ENCODE measurements around the gene PAK1.

Gene PAK1

DNA sequence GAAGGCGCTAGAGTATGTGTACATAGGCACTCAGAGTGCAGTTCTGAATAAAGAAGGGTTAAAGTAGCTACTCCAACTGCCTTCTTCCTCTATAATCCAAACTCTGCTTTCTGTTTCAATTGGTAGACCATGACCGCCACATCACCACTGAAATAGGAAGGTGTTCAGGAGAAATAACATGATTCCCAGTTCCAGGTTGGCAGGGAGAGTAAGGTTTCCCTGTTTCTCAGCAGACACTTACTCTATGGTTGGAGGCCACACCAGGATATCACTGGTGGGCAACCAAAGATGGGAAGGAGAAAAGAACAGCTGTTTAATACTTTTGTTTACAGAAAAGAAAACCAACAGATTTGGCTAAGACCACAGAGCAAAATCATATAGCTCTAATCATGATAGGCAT is 37.9 kb downstream of the PAK1 start:
- DNase-seq = no peak

DNA sequence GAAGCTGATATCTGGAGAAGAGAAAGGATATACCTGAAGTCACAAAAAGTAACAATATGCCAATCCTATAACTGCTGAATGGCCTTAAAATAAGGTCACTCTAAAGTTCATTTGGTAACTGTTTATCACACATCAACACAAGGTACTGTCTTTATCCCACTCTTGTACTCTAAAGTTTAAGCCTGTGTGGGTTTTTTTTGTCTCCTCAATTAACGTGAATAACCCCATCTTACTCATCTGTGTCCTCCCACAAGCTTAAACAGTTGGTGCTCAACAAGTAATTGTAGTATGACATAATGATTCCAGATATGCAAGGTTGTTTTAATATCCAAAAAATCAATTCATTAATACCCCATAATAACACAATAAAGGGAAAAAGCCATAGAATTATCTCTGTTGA is 42.1 kb downstream of the PAK1 start:
- no peak for DNase-seq

DNA sequence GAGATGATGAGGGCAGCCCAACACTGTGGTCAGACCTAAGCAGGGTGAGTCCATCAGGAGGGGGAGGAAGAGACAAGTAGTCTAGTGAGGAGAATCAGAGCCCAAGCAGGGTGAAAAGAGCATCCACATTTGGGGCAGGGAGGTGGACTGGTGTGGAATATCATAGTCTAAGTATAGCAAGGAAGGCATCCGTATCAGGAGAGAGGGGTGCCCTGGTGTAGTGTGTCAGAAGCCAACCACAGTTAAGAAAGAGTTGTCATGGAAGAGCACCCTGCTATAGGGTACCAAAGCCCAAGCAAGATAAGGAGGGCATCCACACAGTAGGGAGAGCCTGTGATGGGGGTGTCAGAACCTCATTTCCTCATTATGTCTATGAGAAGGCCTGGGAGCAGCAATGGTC is 45.3 kb downstream of the PAK1 start:
- DNase-seq = no peak

DNA sequence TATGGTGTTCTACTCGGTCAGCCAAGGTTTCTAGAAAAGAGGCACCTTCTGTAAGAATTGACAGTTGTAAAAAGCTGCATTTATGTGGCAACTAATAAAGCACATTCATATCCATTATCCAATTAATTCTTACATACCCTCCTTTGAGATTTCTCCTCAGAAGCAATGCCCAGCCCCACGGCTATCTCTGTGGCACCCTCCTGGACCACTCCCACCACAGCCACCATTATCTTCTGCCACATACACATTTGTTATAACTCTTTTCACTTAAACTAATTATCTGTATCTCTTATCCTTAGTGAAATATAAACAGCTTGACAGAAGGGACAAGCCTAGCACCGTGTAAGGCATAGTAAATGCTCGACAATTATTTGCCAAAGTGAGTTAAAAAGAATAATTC is 48.5 kb downstream of the PAK1 start:
- no peak for DNase-seq

DNA sequence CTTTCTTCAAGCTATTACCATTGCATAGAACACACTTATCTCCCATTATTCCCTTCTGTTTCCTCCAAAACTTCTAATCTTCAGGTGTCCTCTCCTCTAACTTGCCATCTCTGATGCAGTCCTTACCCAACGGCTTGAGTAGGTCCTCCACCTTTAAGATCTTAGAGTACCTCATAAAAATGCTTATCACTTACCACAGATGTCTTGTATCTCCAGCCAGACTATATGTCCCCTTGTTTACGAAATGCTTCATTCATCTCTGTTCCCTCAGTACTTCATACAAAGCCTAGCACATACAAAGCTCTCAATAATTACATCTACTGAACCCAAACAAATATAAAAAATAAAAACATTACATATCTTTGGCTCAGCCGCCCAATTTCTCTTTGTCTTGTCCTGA is 49.2 kb downstream of the PAK1 start:
- no peak for DNase-seq

DNA sequence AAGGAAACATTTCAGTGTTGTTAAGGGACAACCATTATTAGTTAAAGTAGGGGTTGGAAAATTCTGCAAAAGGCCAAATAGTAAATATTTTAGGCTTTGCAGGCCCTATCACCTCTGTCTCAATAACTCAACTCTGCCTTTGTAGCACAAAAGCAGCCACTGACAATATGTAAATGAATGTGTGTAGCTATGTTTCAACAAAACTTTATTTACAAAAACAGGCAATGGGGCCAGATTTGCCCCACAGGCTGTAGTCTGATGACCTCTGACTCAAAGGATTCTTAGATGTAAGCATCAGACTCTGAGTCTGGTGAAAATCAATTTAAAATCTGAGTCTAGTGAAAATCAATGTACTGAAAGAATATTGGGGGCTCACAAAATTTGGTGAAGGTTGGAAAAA is 50.3 kb downstream of the PAK1 start:
- no peak for DNase-seq

DNA sequence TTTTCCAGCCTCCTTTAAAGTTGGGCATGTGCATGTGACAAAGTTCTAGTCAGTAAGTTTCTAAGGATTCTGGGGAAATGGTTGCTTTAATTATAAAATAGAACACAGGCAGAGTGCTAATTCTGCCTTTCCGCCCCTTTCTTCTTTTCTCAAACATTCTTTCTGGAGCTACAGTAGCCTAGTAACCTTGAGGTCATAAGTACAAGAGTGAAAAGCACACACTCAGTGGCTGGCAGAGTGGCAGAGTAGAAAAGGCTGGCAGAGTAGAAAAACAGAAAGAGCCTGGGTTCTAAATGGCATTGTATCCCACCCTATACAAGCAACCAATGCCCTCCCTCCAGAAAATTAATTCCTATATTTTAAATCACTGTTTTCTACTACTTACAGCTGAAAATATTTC is 51.2 kb downstream of the PAK1 start:
- DNase-seq = no peak

DNA sequence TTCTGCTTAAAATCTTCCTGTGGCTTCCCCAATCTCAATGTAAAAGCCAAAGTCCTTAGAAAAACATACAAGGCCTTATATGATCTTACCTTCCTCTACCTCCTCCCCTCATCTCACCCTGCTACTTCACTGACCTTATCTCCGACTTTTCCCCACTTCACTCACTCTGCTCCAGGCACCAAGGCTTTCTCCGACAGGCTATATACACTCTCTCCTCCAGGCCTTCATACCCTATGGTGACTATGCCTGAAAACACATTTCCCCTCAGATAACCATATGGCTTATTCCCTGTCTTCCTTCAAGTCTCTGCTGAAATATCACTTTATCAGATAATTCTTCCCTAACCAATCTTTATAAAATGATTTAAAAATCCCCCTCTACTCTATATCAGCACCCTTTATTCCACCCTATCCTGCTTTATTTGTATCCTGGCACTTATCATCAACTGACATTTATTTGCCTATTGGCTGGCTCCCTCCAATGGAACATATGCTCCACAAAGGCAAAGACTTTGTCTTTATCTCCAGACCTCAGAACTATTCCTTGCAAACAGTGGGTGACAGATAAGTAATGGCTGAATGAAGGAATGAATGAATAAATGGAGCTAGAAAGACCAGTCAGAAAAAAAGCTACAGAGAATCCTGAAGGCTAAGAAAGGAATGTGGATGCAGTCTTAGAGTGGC is 52.7 kb downstream of the PAK1 start:
- no peak for DNase-seq

DNA sequence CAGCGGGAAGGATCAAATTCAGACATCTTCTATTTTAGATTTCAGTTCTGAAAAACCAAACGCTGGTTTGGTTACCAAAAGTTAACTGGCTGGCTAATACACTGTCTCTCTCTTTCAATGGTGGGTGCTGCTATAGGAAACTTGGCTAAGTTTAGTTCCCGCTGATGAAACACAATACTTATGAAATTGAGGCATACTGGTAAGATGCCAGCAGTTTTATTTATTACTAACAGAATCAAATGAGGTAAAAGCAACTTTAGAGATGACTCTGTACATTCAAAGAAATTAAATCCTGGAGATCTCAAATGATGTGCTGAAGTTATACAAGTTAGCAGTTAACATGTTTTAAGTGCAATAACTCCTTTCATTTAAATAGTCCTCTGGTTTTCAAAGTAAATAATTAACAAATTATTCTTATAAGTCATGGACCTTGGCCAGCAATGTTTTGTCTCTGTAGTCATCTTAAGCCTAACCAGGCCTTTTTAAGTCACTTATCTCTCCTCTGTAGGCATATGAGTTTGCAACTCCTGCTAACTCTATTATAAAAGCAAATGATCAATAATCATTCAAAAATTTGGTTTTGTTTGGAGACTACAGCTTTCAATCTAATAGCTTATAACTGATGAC is 54.8 kb downstream of the PAK1 start:
- no peak for DNase-seq

DNA sequence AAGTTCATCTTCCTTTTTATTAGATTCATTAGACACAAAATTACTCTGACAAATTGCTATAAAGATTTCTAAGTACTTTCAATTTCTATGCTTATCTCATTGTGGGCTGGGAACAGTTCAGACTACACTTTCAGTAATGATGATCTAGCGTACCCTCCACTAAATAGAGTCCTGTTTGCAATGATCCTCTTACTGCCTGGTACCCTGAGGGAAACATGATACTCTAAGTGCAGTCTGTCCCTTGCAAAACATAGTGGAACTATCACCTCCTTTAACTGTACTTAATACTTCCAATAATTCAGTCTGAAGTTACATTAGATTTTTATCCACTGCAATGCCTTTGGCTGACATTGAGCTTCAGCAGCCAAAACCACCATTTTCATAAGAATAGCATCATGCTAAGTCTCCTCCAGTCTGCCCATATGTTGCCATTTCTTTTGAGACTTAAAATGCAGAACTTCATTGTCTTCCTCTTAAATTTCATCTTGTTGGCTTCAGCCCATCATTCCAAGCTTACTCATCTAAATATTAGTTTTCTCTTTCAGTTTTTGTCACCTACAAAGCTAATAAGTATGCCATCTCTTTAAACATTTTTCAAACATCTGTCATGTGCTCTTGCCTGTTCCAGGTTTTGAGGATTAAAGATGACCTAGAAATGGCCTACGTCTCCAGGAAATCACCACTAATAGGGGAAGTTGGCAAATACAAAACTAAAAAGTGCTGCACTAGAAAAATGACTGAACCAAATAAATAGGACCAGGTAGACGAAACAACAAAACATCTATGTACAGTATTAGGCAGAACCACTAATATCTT is 55.5 kb downstream of the PAK1 start:
- peak in 1 of 14 donors; percentile 49 for DNase-seq

DNA sequence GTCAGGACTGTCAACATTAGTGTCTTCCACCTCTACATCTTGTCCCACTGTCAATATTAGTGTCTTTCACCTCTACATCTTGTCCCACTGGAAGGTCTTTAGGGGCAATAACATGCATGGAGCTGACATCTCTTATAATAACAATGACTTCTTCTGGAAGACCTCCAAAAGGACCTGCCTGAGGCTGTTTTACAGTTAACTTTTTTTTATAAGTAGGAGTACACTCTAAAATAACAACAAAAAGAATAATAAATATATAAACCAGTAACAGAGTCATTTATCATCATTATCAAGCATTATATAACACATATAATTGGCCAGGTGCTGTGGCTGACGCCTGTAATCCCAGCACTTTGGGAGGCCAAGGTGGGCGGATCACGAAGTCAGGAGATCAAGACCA is 57.5 kb downstream of the PAK1 start:
- no peak for DNase-seq

DNA sequence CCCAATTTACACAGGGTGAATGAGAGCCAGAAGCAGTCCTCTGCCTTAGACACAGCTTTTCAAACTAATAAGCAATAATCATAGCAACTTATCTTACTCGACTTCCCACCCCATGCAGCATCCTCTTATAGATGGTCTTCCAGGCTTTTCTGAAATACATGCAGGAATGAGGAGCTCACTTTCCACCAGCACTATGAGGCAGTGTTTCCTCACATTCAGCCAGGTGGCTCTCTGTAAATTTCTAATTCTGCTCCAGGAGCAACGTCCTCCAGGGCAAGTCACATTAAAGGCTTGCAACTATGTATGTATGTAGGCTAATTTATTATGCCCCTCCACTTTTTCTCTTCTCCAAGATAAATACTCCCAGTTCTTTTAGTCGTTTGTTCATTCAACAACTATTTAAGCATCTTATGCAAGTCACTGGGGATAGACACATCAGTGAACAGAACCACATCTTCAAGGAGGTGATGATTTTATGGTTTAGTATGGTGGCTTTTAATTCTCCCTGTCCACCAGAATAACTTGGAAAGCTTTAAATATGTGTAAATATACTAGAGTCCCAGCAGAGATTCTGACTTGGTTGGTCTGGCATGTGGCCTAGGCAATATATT is 59.9 kb downstream of the PAK1 start:
- no peak for DNase-seq

DNA sequence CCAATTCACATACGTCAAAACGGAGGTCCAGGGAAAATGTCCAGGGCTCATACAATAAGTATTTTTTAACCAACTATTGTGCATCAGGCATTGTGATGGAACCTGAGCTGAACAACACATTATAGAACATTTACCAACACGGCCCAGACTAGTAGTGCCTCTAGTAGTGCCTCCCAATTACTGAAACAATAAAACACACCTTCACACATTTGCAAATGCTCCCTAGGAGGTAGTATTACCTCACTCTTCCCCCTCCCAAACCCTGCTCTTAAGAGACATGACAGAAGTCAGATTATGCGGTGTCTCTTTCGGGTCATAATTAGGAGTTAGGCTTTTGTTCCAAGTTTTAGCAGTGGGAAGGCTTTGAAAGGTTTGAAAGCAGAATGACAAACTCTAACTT is 61.1 kb downstream of the PAK1 start:
- DNase-seq = no peak

DNA sequence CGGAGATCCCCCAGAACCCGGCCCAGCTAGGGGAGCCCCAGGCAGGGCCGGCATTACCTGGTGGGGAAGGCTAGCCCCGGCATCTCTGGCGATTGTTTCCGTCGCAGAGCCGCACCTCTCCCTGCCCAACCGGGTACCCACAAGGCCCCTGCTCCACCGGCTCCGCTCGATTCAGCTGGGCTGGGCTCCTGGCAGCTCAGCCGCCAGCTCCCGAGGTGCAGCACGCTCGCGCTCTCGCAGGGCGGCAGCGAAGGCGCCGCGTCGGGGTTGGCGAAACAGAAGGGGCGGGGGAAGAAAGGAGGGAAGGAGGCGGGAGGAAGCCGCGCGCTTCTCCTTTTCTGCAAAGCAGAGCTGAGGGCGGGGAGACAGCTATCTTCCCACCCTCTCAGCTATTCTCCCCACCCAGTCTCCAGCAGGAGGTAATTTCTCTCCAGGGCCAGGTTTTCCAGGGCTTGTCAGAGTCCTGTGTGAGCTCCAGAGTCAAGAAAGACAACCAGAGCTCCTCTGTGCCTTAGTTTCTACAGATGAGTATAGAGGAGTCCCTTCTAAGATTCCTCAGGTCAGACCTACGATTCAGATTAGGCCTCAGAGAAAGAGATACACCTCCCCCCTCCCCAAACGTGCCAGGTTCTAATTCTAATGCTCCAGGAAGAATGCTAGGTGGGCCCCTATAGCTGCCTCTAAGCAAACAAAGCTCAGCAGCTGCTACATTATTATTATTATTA is 62.0 kb downstream of the PAK1 start:
- peak; percentile 10 to 86 (median 48) for DNase-seq

DNA sequence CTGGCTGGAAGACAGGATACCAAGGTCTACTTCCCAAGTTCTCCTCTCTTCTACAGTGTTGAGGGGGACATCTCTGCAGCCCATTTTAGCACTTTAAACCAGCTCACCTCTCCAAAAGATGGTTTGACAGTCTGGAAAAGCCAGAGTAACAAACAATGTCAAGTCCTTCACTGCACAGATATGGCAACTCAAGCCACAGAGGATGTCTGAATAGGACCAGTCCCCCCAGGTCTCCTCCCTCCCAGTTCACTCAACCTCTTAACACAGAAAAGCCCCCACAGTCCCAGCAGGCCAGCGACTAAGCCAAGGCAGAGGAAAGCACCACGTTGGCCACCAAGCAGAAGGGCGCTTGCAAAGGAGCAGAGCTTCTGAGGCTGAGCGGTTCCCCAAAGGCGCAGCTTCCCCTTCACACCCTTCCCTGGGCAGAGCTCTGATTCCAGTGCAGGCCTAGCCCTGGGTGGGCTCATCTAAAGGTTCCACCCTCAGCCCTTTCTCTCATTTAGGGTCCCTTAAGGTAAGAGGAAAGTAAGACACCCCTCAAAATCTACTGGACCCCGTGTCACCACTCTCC is 62.7 kb downstream of the PAK1 start:
- peak in 7 of 14 donors; percentile 32 to 74 (median 43) for DNase-seq

DNA sequence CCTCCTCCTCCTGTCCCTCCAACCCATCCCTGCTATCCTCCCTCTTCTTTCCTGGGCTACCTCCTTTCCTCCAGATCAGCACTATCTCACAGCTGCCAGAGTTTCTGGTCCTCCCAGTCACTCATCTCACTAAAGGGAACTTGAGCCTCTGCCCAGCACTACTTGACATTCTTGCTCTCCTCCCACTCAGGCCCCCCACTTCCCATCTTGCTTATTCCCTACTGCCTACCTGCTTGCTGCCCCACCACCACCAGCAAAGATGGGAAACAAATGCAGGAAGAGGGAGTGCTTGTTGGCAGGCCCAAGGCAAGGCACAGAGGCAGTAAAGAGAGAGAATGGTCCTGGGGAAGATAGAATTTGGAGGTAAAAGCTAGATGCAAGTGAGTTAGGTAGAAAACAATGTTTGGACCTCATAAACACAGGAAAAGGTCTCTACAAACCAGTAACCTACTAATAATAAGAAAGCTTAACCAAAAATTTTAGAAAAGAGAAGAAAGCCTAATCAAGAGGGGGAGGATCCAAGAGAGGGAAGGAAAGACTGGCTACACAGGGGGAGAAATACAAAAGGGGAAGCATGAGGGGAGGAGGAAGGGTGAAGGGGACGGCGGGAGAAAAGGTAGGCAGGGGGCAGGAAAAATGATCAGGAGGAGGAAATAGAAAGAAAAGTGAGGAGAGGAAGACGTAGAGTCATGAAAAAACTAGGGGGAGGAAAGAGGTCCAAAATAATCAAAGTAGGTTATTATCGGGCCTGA is 63.6 kb downstream of the PAK1 start:
- peak in 1 of 14 donors; percentile 51 for DNase-seq

DNA sequence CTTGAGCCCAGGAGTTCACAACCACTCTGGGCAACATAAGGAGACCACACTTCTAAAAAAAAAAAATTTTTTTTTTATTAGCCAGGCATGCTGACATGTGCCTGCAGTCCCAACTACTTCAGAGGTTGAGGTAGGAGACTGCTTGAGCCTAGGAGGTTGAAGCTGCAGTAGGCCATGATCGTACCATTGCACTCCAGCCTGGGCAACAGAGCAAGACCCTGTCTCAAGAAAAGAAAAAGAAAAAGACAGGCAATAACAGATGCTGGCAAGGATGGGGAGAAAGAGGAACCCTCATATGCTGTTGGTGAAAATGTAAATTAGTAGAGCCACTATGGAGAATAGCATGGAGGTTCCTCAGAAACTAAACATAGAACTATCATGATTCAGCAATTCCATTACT is 64.8 kb downstream of the PAK1 start:
- no peak for DNase-seq

DNA sequence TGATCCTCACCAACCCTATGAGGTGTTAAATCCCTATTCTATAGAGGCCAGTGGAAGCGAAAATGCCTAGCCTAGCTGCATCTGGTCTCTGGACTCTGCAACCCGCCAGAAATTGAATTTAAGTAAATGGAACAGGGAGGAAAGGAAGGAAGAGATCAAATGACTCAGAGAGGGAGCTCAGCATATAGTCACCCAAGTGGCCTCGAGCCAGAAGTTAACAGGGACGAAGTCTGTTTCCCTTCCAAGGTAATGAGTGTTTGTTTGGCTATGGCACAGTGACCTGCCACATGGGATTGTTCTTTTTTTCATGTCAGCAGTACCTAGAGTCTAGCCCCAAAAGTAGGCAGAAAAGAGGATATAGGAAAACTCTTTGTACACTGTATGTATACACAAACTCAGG is 66.3 kb downstream of the PAK1 start:
- peak in 2 of 14 donors; percentile 7 to 85 for DNase-seq

DNA sequence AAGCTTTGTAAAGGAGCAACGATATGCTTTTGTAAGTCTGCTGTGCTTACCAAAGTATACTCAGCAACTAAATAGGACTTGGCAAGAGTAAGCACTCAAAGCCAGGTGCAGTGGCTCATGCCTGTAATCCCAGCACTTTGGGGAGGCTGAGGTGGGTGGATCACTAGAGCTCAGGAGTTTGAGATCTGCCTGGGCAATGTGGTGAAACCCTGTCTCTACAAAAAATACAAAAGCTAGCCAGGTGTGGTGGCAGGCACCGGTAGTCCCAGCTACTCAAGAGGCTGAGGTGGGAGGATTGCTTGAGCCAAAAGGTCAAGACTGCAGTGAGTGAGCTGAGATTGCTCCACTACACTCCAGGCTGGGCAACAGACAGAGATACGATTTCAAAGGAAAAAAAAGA is 67.5 kb downstream of the PAK1 start:
- peak in 1 of 14 donors; percentile 5 for DNase-seq

DNA sequence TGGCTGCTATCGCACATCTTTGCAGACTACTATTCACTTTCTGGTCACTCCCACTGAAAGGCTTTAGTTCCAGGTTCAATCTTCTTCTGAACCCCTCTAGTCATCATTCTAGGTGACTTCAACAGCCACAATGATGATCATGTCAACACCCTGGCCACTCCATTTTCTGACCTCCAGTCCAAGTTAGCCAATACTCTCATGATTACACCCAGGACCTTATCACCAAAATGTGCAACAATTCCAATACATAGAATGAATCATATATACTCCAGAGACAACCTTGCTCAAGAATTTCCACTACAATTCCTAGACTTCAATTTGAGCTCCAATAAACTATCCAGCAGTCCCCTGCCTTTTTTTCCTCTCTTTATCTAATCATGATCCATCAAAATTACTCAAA is 70.7 kb downstream of the PAK1 start:
- DNase-seq = no peak

DNA sequence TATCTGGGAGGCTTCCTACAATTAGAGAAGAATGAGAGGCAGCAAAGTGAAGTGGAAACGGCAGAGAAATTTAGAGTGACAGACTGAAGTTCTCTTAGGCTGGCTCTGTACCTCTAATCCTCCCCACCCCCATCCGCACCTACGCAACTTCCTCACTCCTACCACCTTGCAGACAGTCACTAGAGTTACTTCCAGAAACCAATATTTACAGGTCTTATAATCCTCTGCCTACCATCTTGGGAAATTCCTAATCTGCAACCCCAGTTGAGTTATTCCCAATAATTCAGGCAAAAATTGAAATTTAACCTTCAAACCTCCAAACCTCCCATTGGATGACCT is 71.7 kb downstream of the PAK1 start:
- DNase-seq = no peak
